Measurements from ENCODE around the gene TNS3.

Gene TNS3

DNA sequence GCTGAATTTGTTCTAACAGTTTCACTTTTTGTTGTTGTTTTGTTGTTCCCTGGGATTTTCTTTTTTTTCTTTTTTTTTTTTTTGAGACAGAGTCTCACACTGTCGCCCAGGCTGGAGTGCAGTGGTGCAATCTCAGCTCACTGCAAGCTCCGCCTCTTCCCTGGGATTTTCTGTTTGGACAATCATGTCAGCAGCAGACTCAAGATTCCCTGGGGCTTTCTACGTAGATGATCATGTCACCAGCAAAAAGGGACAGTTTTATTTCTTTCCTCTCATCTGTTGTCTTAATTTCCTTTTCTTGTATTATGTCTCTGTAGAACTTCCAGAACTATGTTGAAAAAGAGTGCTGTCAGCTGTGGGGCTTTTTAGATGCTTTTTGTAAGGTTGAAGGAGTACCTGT, 241.4 kb downstream of the TNS3 start:
- Histone ChIP-seq H3K9me2 (replicated peaks; ENCODE audit: control insufficient read depth, low read length) (no peaks in the 10 kb centered on the region), H3K4me2 (ENCODE audit: low read length) (no peak overlapping the region)
- TF ChIP-seq, protein P1, sequence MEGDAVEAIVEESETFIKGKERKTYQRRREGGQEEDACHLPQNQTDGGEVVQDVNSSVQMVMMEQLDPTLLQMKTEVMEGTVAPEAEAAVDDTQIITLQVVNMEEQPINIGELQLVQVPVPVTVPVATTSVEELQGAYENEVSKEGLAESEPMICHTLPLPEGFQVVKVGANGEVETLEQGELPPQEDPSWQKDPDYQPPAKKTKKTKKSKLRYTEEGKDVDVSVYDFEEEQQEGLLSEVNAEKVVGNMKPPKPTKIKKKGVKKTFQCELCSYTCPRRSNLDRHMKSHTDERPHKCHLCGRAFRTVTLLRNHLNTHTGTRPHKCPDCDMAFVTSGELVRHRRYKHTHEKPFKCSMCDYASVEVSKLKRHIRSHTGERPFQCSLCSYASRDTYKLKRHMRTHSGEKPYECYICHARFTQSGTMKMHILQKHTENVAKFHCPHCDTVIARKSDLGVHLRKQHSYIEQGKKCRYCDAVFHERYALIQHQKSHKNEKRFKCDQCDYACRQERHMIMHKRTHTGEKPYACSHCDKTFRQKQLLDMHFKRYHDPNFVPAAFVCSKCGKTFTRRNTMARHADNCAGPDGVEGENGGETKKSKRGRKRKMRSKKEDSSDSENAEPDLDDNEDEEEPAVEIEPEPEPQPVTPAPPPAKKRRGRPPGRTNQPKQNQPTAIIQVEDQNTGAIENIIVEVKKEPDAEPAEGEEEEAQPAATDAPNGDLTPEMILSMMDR (IDR thresholded peaks at IDR 0.05; ENCODE audit: low read depth, low read length, poor library complexity, severe bottlenecking) = no peak

DNA sequence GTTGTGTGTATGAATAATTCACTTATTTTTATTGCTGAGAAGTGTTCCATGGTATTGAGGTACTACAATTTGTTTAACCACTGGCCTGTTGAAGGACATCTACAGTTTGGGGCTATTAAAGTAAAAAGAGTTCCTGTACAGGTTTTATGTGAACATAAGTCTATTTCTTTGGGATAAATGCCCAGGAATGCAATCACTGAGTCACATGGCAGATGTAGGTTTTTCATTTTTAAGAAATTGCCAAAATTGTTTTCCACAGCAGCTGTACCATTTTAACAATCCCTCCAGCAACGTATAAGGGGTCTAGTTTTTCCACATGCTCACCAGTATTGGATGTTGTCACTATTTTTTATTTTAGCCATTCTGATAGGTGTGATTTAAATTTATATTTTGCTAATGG, 243.9 kb downstream of the TNS3 start:
- no peaks in the 10 kb centered on the region for H3K36me3 ChIP-seq (ENCODE audit: control insufficient read depth, low read length)
- H3K4me2 ChIP-seq (ENCODE audit: low read length) = no peak overlapping the region
- no peaks in the 10 kb centered on the region for H3K79me2 ChIP-seq (ENCODE audit: control insufficient read depth, low read length)
- H4K20me1 ChIP-seq (ENCODE audit: control insufficient read depth, insufficient read depth, low read depth, low read length) = no peaks in the 10 kb centered on the region
- no peaks in the 10 kb centered on the region for H3K27me3 ChIP-seq (ENCODE audit: control insufficient read depth, low read length)
- no peaks in the 10 kb centered on the region for H3K4me1 ChIP-seq (ENCODE audit: control insufficient read depth, low read length)
- H3K4me3 ChIP-seq (ENCODE audit: low read length) = no peak overlapping the region
- TF ChIP-seq, protein P1 (IDR thresholded peaks at IDR 0.05; ENCODE audit: low read depth, low read length, poor library complexity, severe bottlenecking) = no peak
- TF ChIP-seq EZH2phosphoT487 (IDR thresholded peaks at IDR 0.05; ENCODE audit: borderline replicate concordance, low read length) = no peak
- no peaks in the 10 kb centered on the region for H3F3A ChIP-seq (ENCODE audit: control insufficient read depth, insufficient read depth)
- H3K9me3 ChIP-seq (ENCODE audit: control insufficient read depth, insufficient read depth, low read length) = no peaks in the 10 kb centered on the region
- no peaks in the 10 kb centered on the region for H3K9me2 ChIP-seq (replicated peaks; ENCODE audit: control insufficient read depth, low read length)
- no peak overlapping the region for H3K27ac ChIP-seq (ENCODE audit: low read depth, low read length)

More for the DNA sequence above, 241.4 kb downstream of the TNS3 start:
- H3K4me3 ChIP-seq (ENCODE audit: low read length) = no peak overlapping the region
- no peak overlapping the region for H3K27ac ChIP-seq (ENCODE audit: low read depth, low read length)
- H3K9me3 ChIP-seq (ENCODE audit: control insufficient read depth, insufficient read depth, low read length) = no peaks in the 10 kb centered on the region
- no peaks in the 10 kb centered on the region for H3F3A ChIP-seq (ENCODE audit: control insufficient read depth, insufficient read depth)
- H3K36me3 ChIP-seq (ENCODE audit: control insufficient read depth, low read length) = no peaks in the 10 kb centered on the region
- no peaks in the 10 kb centered on the region for H4K20me1 ChIP-seq (ENCODE audit: control insufficient read depth, insufficient read depth, low read depth, low read length)
- H3K79me2 ChIP-seq (ENCODE audit: control insufficient read depth, low read length) = no peaks in the 10 kb centered on the region
- no peaks in the 10 kb centered on the region for H3K27me3 ChIP-seq (ENCODE audit: control insufficient read depth, low read length)
- H3K4me1 ChIP-seq (ENCODE audit: control insufficient read depth, low read length) = no peaks in the 10 kb centered on the region

DNA sequence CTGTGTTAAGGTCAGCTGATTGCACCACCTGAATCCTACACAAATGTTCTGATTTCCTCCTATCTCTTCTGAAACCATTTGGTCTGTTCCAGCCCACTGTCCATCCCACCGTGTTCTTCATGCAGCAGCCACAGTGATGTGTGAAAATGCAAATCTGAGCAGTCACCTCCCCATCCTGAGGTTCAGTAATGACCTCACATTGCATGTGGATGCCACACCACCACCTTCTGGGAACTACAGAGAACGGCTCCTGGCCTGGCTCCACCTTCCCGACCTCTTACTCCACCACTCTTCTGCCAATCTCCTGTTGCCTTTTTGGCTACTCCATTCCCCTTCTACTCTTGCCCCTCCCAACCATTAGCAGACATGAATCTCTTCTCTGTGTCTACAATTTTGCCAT, 244.4 kb downstream of the TNS3 start:
- Histone ChIP-seq H3F3A (ENCODE audit: control insufficient read depth, insufficient read depth) (no peaks in the 10 kb centered on the region), H3K27ac (ENCODE audit: low read depth, low read length) (no peak overlapping the region), H3K4me3 (ENCODE audit: low read length) (no peak overlapping the region), H3K36me3 (ENCODE audit: control insufficient read depth, low read length) (no peaks in the 10 kb centered on the region), H3K9me2 (replicated peaks; ENCODE audit: control insufficient read depth, low read length) (no peaks in the 10 kb centered on the region), H3K27me3 (ENCODE audit: control insufficient read depth, low read length) (no peaks in the 10 kb centered on the region), H3K9me3 (ENCODE audit: control insufficient read depth, insufficient read depth, low read length) (no peaks in the 10 kb centered on the region), H4K20me1 (ENCODE audit: control insufficient read depth, insufficient read depth, low read depth, low read length) (no peaks in the 10 kb centered on the region), H3K4me2 (ENCODE audit: low read length) (no peak overlapping the region), H3K79me2 (ENCODE audit: control insufficient read depth, low read length) (no peaks in the 10 kb centered on the region), H3K4me1 (ENCODE audit: control insufficient read depth, low read length) (no peaks in the 10 kb centered on the region)
- no peak for TF ChIP-seq EZH2phosphoT487 (IDR thresholded peaks at IDR 0.05; ENCODE audit: borderline replicate concordance, low read length)
- TF ChIP-seq, protein P1 (IDR thresholded peaks at IDR 0.05; ENCODE audit: low read depth, low read length, poor library complexity, severe bottlenecking) = no peak

All from DOHH2 (cell line).